Measurements from ENCODE around the gene ACSL6.

Gene ACSL6

DNA sequence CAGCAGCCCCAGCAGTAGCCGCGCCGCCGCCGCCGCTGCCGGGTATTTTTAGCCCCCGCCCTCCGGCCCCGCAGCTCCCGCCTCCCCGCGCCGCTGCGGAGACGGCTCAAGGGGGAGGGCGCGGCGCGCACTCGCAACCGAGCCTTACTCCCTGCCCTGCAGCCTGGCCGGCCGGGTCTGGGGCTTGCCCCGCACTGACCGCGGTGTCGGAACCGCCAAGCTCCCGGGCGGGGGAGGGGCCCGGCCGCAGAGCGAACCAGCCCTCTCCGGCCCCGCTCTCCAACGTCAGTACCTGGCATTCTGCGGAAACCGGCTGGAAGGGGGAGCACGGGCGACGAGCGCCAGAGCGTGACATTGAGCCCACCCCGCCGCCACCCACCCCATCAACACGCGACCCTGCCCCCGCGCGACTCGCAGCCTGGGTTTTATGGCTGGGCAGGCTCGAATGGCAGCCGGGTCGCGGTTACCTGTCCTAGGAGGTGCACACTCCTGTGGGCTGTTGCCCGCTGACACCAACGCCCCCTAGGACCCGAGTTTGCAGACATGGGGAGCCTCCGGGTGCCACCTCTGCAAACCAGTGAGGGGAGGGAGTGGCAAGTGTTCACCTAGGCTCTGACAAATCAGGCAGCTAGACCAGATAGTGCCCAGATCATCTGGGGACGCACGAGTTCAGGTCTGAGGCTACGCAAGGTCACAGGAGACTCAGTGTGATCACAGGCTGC lies at the start of gene ACSL6:
Gene ACSL6, minus strand, starts transcription at position 37 of the 722 bp plus-strand sequence. CDS start 105 bp downstream, outside the sequence.
- TF ChIP-seq, protein P1, sequence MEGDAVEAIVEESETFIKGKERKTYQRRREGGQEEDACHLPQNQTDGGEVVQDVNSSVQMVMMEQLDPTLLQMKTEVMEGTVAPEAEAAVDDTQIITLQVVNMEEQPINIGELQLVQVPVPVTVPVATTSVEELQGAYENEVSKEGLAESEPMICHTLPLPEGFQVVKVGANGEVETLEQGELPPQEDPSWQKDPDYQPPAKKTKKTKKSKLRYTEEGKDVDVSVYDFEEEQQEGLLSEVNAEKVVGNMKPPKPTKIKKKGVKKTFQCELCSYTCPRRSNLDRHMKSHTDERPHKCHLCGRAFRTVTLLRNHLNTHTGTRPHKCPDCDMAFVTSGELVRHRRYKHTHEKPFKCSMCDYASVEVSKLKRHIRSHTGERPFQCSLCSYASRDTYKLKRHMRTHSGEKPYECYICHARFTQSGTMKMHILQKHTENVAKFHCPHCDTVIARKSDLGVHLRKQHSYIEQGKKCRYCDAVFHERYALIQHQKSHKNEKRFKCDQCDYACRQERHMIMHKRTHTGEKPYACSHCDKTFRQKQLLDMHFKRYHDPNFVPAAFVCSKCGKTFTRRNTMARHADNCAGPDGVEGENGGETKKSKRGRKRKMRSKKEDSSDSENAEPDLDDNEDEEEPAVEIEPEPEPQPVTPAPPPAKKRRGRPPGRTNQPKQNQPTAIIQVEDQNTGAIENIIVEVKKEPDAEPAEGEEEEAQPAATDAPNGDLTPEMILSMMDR (IDR thresholded peaks at IDR 0.05), result no peak

GRCh38 chr5:132060501-132061161 lies 49.2 kb upstream of the ACSL6 start, which contains the start of gene IL3:
Gene IL3 (plus strand): TSS chr5:132060655. CDS start chr5:132060707, 52 bp downstream.
- TF ChIP-seq, protein P1 (IDR thresholded peaks at IDR 0.05), result no peak

GRCh38 chr5:132059696-132060500 lies 48.4 kb upstream of the ACSL6 start:
- TF ChIP-seq, protein P1 (IDR thresholded peaks at IDR 0.05), result no peak

GRCh38 chr5:132059043-132059695 lies 47.7 kb upstream of the ACSL6 start:
- TF ChIP-seq, protein P1 (IDR thresholded peaks at IDR 0.05), result no peak

GRCh38 chr5:132058646-132059042 lies 47.2 kb upstream of the ACSL6 start:
- TF ChIP-seq, protein P1 (IDR thresholded peaks at IDR 0.05), result no peak

GRCh38 chr5:132057498-132058255 lies 46.2 kb upstream of the ACSL6 start:
- TF ChIP-seq, protein P1 (IDR thresholded peaks at IDR 0.05), result no peak

Measured in LNCAP (cell line).